ENCODE data around the gene NR6A1.

The NR6A1 gene

DNA sequence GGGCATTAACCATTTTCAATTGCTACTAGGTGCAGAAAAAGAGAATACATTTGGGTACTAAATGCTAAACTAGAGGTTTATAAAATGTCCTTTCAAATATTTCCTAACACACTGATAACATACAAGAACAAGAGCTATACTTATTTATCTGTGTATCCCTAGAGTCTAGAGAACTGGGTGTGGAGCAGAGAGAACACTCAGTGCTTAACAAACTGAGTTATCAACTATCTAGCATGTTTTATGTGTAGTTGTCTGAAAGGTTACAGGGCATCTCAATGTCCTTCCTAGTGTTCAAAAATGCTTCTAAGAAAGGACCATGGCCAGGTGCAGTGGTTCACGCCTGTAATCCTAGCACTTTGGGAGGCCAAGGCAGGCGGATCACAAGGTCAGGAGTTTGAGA is 40.3 kb downstream of the NR6A1 start:
- DNase-seq (ENCODE audit: low read depth in 2 of 3, low spot score in 2 of 3) = no peak

DNA sequence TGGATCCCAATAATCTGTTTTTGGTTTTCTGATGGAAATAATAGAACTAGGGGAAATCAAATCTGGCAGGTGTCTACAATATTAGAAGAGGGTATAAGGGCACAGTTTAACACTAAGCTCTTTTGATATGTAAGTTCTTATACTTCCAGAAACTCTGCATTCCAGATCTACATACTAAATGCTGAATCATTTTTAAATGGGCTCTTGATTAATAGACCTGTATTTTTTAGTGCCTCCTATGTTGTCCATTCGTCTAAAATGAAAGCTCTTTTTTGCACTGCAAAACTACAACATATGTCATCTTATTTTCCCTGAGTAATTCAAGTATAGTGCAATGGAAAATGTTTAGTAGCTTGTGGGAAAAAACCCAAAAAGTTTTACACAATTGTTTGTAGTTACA is 44.2 kb downstream of the NR6A1 start:
- DNase-seq (ENCODE audit: low read depth in 2 of 3, low spot score in 2 of 3) = no peak

DNA sequence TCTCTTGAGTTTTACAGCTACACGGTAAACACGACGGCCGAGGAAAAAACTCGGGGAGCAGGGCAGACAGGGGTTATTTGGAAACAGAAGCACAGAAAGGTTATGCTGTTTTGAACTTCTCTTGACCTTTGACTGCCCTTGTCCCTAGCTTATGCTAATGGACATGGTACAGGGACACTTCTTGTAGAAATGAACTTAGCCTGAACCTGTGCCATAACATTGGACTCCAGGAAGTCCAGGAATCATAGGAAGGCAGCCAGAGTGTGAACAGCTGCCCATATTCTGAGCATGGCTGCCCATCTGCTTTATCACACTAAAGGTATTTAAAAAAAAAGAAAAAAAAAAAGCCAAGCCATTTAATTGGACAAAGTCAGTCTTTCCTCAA is 46.1 kb downstream of the NR6A1 start:
- no peak for DNase-seq (ENCODE audit: low read depth in 2 of 3, low spot score in 2 of 3)

DNA sequence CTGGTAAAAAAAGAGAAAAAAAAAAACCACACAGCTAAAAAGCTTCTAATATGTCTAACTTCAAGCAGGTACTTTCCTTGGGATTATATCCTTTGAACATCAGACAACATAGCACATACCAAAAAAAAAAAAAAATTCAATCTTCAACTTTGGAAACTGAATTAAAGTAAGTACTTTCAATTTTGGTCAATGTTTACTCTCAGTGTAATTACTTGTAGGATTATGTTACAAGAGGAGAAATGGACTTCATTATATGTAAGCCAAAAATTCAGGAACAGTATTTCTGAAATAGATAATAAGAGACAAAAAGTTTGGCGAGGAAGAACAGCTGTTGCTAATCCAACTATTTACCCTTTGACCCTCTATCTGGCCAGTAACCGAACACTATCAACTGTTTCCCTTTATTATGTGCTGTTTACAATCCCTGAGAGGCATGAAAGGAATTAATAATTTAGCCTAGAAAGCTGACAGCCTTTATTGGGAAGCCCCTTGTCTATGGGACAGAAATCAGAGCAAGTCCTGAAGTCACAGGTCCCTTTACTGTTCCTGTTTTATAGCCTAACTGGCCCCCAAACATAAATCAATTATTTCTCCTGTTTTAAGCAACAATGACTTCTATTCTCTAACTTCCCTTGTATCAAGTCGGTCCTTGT is 46.6 kb downstream of the NR6A1 start:
- no peak for DNase-seq (ENCODE audit: low read depth in 2 of 3, low spot score in 2 of 3)

DNA sequence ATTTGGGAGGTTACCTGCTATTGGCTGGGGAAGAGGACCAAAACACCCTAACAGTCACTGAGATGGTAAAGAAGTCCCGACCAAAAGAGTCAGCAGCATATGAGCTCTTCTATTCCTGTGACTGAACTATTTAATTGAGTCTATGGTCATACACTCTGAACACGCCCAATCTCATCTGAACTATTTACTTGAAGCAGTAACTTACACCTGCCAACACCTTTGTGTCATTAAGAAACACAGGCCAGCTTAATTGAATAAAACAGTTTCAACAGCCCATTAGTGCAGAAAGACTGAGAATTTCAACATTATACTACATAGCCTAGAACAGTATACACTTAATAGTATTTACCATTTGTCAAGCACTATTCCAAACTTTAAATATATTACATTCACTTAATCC is 47.8 kb downstream of the NR6A1 start:
- DNase-seq (ENCODE audit: low read depth in 2 of 3, low spot score in 2 of 3) = no peak

DNA sequence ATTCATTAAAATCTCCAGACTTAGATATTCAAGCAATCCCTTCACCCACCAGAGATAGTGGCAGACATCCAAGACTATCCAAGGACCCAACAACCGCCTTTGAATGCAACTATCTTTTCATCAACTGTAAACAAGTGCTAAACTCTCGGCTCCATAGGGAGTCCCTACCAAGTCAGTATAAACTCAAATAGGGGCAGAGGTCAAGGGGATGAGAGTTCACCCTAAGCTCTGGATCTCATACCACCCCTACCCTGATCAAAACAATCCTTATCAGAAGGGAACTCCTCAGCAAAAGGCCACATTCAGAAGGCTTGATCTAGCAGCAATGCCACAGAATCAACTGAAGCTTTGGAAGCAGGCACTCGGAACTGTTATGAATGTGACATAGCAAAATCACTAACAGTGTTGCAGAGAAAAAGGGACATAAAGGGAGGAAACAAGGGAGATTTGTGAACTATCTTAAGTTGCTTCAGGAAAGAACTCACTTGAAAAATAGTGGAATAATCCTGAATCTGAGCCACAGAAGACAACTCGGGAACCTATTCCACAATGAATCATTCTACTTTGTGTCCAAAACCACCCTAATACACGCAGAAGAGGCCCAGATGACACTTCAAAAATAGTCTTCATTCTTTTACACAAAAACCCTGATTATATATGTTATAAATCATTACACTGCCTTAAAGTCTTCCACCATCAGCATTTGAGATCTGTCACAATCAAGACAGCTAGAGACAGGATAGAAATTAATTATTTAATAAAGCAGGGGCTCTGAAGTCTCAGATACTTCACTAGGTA is 49.8 kb downstream of the NR6A1 start:
- no peak for DNase-seq (ENCODE audit: low read depth in 2 of 3, low spot score in 2 of 3)

DNA sequence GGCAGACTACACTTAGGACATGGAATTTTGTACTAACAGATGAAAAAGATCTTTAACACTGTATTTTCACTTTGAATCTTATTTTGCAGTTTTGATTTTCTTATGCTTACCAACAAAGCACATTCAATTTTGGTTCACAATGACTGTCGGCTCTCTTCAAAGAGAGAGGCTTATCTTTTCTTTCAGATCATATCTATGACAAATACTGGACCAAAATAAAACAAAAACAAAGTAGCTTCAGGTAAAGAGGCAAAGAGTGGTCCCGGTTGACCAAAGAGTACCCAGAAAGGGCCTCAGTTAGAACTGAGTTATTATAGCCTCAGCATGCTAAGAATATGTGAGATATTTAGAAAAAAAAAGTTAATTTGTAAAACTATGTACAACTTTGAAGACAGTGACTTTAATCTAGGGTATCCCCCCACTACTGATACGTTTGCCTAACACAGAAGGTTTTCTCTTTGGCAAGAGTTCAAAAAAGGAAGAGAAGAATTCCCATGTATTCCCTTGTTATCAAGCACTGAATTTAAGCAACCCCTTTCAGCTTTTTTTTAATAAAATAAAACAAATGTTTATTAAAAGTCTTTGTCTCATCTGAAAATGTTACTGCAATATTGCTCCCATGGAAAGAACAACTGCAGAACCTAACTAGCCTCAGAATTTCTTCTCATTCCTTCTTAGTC is 50.5 kb downstream of the NR6A1 start:
- DNase-seq (ENCODE audit: low read depth in 2 of 3, low spot score in 2 of 3) = no peak

DNA sequence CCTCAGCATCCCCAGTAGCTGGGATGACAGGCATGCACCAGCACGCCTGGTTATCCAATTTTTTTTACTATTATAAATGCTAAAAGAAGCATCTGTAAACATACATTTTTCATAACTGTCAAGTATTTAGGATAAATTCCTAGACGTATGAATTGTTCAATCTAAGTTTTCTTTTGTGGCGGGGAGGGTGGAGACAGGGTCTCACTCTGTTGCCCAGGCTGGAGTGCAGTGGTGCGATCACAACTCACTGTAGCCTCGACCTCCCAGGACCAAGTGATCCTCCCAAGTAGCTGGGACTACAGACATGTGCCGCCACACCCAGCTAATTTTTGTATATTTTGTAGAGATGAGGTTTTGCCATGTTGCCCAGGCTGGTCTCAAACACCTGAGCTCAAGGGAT is 52.2 kb downstream of the NR6A1 start:
- no peak for DNase-seq (ENCODE audit: low read depth in 2 of 3, low spot score in 2 of 3)

DNA sequence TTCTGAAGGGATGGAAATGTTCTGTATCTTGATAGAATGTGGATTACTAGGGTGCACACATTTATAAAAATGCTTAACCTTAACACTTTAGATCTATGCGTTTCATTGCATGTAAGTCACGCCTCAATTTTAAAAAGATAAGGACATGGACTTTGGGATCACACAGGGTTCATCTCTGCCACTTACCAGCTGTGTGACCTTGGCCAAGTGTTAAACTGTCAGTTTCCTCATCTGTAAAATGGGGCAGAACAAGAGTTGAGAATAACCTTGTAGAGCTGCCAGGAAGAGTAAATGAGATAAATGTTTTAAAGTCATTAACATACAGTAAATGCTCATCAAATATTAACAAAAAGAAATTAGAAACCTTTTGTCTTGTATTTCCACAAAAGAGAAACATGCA is 53.5 kb downstream of the NR6A1 start:
- DNase-seq (ENCODE audit: low read depth in 2 of 3, low spot score in 2 of 3) = no peak

DNA sequence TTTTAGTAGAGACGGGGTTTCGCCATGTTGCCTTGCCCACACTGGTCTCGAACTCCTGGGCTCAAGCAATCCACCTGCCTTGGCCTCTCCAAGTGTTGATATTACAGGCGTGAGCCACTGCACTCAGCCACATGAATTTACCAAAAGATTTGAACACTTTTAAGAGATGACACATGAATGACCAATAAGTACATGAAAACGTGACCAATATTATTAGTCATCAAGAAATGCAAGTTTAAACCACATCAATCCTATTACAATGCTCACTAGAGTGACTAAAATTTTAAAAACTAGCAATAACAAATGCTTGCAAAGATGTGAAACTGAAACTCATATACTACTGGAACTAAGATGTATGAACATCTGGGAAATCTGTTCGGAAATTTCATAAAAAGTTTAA is 54.3 kb downstream of the NR6A1 start:
- no peak for DNase-seq (ENCODE audit: low read depth in 2 of 3, low spot score in 2 of 3)

DNA sequence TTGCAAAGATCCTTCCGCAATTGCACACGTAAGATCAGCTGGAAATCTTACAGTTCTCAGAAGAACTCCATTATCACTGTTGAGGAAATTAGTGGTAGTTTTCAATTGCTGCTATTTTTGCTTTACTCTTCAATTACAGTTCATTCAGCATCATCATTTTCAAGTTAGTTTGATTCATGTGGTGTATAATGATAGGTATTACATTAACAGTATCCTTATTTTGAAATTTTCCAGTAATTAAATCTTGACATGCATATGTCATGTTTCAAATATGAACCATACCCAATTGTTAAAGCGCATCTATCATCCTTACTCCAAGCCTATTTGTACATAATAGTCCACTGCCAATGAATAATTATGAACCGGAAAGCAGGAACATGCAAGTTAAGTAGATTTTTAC is 60.3 kb downstream of the NR6A1 start:
- no peak for DNase-seq (ENCODE audit: low read depth in 2 of 3, low spot score in 2 of 3)

DNA sequence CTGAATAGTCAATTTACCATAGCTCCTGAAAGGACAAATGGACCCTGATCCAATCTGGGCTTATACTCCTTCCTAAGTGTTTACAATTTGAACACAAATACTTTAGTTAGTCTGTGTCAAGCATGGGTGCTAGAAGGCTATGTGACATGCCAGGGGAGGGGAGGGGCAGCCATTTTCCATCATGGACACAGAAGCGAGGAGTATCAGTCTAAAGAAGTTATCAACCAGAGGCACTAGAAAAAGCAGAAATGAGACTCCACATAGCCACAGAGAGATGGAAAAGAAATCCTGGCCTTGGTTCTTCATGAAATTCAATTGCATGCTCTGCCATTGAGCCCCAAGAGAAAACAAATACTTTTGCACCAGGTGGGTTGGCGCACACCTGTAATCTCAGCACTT is 61.8 kb downstream of the NR6A1 start:
- no peak for DNase-seq (ENCODE audit: low read depth in 2 of 3, low spot score in 2 of 3)

DNA sequence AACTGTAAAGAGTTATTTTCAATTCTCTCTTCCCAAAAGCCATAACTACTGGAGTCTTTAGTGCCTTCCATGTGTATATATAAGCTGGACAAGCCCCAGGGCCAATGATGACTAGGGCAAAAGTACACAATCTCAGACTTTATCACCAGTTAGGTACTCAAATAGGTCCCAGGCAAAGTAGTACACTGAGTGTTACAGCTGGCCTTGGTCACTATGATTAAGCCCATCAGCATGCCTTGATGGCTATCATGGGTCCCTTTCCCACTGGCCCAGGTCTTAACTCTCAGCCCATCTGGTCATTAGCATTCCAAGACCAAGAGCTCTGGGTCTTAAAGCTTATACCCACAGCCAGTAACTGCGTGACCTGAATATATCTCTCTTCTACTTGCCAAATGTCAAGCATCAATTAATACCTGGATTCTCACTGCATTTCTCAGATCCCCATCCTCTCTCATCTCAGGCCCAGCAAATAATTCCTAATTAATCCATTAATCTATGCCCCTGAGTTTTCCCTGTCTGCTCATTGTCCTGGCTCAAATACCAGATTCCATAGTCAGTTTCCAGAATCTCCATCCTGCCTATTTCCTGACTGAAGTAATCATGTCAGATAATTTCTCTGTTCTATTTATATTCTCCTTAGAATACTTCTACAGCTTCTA is 62.3 kb downstream of the NR6A1 start:
- DNase-seq (ENCODE audit: low read depth in 2 of 3, low spot score in 2 of 3) = no peak

DNA sequence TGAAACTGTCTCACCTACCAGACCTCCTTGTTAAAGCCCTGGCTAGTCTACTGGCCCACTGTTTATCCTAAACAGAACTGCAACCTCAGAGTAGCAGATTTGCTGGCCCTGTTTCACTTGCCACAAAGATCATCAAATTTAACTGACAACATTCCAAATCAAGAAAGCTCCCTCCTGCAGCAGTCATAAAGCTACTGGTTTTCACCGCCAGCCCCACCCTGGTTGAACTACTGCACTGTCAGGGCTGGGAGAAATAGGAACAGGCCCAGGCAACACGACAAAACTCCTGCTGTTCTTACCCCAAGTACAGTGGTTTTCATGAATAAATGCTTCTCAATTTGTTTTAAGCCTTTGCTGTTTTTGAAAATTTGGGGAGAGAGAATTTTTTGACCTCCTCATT is 63.0 kb downstream of the NR6A1 start:
- DNase-seq (ENCODE audit: low read depth in 2 of 3, low spot score in 2 of 3) = no peak

DNA sequence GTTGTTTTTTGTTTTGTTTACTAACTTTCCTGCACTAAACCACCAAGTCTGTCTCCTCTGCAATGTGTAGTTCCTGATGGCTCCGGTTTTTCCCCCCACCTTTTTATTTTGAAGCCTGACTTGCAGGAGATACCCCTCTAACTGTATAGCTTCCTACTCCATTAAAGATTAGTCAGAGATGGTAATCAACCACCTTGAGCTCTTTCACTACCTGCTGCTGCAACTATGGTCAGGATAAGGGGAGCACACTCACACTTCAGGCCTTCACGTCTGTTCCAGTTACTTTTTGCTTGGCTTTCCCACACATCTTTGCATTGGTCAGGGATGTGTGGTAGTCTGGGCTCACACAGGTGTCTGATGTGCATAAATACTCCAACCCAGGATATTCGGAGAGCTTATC is 63.4 kb downstream of the NR6A1 start:
- DNase-seq (ENCODE audit: low read depth in 2 of 3, low spot score in 2 of 3) = no peak

DNA sequence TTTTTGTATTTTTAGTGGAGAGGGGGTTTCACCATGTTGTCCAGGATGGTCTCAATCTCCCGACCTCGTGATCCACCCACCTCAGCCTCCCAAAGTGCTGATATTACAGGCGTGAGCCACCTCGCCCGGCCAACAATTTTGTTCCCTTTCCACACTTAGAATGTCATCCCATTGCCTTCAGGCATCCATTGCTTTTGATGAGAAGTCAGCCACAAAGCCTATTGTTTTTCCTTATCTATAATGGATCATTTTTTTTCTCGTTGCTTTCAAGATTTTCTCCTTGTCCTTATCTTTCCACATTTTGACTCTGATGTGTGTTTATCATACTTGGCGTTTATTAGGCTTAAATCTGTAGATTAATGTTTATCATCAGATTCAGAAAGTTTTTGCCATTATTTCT is 64.4 kb downstream of the NR6A1 start:
- DNase-seq (ENCODE audit: low read depth in 2 of 3, low spot score in 2 of 3) = no peak

DNA sequence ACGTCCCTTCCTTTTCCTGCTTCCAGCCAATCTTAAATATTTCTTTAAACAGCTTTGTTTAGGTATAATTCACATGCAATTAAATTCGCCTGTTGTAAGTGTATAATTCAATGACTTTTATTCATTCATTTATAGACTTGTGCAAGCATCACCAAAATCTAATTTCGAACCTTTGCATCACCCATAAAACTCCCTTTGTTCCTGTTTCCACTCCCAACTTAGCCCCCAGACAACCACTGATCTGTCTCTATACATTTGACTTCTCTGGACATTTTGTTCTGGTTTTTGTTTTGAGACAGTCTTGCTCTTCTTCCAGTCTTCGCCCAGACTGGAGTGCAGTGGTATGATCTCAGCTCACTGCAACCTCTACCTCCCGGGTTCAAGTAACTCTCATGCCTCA is 71.5 kb downstream of the NR6A1 start:
- no peak for DNase-seq (ENCODE audit: low read depth in 2 of 3, low spot score in 2 of 3)

DNA sequence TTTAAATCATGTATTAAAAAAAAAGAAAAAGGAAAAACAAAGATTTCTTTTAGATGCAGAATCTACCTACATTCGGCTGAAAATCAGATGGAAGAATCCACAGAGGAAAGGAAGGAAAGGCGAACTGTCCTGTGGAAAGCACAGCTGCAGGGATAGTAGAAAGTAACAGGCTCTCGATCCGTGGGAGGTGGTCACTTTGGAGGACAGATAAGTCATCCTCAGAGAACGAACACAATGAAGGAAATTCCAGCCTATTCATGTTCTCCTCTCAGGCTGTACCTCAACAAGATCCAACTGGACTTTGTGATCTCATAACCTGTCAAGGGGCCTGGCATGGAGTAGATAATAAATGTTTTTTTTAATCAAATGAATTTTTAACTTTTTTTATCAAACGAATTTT is 72.8 kb downstream of the NR6A1 start:
- no peak for DNase-seq (ENCODE audit: low read depth in 2 of 3, low spot score in 2 of 3)

DNA sequence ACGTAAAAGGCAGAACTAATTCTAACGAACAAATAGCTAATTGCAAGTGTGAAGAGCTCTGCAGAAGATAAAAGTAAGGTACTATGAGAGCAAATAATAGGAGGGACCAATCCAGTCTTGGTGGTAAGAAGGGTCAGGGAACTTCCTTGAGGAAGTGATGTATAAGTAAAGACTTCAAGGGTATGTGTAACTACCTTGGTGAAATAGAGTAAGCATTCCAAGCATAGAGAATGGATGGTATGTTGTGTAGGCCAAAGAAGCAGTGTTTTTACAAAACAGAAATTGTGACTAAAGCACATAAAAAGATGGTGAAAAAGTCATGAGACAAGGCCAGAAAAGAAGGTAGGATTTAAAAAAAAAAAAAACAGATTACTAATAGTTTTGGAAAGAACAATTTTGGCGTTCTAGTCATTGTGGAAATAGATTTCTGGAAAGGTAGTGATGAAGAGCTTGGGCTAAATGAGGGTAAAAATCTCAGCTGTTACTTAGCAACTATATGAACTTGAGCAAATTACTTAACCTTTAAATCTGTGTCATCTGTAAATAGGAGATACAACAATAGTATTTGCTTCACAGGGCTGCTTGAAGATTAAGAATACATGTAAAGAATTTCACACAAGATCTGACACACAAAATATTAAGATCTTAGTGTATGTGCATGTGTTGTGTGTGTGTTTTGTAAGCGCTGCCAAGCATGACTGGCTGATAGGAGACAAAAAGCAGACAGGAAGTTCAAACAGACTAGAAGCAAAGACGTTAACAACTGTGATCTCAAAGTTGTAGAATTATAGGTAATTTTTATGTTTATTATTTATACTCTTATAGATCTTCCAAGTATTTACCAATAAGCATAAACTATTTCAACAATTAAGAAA is 73.5 kb downstream of the NR6A1 start:
- DNase-seq (ENCODE audit: low read depth in 2 of 3, low spot score in 2 of 3) = no peak

DNA sequence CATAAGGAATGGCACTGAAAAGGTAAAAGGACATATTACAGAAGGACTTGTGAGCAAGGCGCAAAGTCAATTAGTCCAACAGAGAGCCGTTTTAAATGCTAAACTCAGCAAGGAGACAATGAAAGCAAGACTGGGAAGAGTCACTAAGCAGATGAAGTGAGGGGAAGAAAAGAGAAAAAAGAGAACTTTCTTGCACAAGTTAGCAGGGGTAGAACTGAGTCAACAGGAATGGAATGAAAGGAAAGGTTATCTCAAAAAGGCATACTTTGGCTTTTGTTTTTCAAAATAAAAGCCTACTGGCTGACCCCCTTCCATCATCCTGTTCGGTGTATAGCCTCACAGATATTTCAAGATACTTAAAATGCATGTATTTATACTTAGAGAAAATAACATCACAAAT is 75.0 kb downstream of the NR6A1 start:
- DNase-seq (ENCODE audit: low read depth in 2 of 3, low spot score in 2 of 3) = no peak

DNA sequence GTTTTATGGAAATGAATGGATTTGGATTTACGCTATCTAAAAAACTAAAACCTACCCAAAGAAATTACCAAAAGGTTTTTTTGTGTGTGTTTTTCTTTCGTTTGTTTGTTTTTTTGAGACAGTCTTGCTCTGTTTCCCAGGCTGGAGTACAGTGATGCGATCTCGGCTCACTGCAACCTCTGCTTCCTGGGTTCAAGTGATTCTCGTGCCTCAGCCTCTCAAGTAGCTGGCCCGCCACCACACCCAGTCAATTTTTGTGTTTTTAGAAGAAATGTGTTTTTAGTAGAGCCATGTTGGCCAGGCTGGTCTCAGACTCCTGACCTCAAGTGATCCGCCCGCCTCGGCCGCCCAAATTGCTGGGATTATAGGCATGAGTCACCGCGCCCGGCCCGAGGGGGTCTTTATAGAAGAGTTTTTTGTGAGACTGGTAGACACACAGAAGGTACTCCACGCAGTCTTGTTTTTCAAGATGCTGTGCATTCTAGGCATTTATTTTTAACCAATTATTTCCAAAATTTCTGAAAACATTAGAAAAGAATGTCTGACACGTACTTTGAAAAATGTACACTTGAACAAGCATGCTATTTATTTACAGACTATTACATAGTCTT is 75.7 kb downstream of the NR6A1 start:
- DNase-seq (ENCODE audit: low read depth in 2 of 3, low spot score in 2 of 3) = no peak

All from activated CD8-positive, alpha-beta memory T cell treated with anti-CD3 and anti-CD28 coated beads for 48 hours (primary cell).